T-cell (primary cell): ENCODE measurements around the gene ADAMTS1. TPM values are rescaled to one million over a fixed set of nuclear protein-coding genes. Genes with fewer than 3 reads are reported as not detected.

ENCODE experiments used
- ATAC-seq, 4 experiments: fragments of 200-7000 bp in 3 of 4; fragments of 150-1000 bp in 1 of 4; cut with Tn5 transposase; replicated peaks in 1 of 4; 1 replicate in 3 of 4; 2 replicates in 1 of 4; pipeline ENCODE4 v1.10.0; 2021; ENCODE audit warnings: moderate library complexity in 3 of 4, mild to moderate bottlenecking in 2 of 4, moderate number of reproducible peaks in 1 of 4
- CTCF ChIA-PET, 2 donors: fragments of 300-600 bp; sonication (Branson Sonifier 250); formaldehyde crosslinking; loops; one replicate each; lab custom pipeline; 2022; ENCODE audit warnings: antibody characterized with exemption in 2 of 2; lab: Charles Lee
- POLR2A ChIA-PET, 2 donors: fragments of 300-600 bp; sonication (Branson Sonifier 250); formaldehyde crosslinking; loops; one replicate each; lab custom pipeline; 2022; ENCODE audit warnings: antibody characterized with exemption in 2 of 2; lab: Charles Lee
- DNase-seq, 35 experiments: peaks; one replicate each; pipeline versions ENCODE4 v3.0.0 to v3.0.0-alpha.2; 2013 to 2023
- H3K27ac ChIP-seq: one replicate; pipeline ENCODE4 v1.5.1; 2013; ENCODE audit warnings: low read length
- H3K27me3 ChIP-seq, 2 experiments: replicated peaks in 1 of 2; 1 replicate in 1 of 2; 2 replicates in 1 of 2; pipeline versions ENCODE4 v1.6.1 to v1.7.0; 2013; ENCODE audit warnings: low read length in 1 of 2, mixed read lengths in 1 of 2; ENCODE audit not compliant: control insufficient read depth in 2 of 2, insufficient read depth in 2 of 2; ENCODE audit errors: extremely low read depth in 1 of 2
- H3K36me3 ChIP-seq, 2 donors: 1 replicate in 1 of 2; 2 replicates in 1 of 2; pipeline versions ENCODE4 v1.6.1 to v1.7.0; 2013; ENCODE audit warnings: low read length in 1 of 2; ENCODE audit not compliant: control insufficient read depth in 2 of 2, insufficient read depth in 1 of 2; ENCODE audit errors: extremely low read depth in 1 of 2
- H3K4me1 ChIP-seq, 2 experiments: 1 replicate in 1 of 2; 2 replicates in 1 of 2; pipeline versions ENCODE4 v1.6.1 to v1.7.0; 2013; ENCODE audit warnings: low read length in 2 of 2, mixed read lengths in 1 of 2; ENCODE audit not compliant: insufficient read depth in 2 of 2, control insufficient read depth in 1 of 2; ENCODE audit errors: extremely low read depth in 1 of 2
- H3K4me3 ChIP-seq, 2 donors: 1 replicate in 1 of 2; 2 replicates in 1 of 2; pipeline versions ENCODE4 v1.5.1 to v1.7.0; 2013; ENCODE audit warnings: mild to moderate bottlenecking in 2 of 2, low read length in 1 of 2, moderate library complexity in 1 of 2; ENCODE audit not compliant: control insufficient read depth in 1 of 2; ENCODE audit errors: extremely low read depth in 1 of 2
- H3K9me3 ChIP-seq: 2 replicates; pipeline ENCODE4 v1.7.0; 2013
- H3K27ac Mint-ChIP-seq, 2 donors: one replicate each; pipeline ENCODE4 v1.8.0; 2020 to 2021; ENCODE audit warnings: mild to moderate bottlenecking in 2 of 2, mixed read lengths in 2 of 2
- H3K27me3 Mint-ChIP-seq, 2 donors: one replicate each; pipeline ENCODE4 v1.8.0; 2021 to 2022; ENCODE audit warnings: mixed read lengths in 2 of 2
- H3K36me3 Mint-ChIP-seq: one replicate; pipeline ENCODE4 v1.8.0; 2021; ENCODE audit warnings: mixed read lengths
- H3K4me1 Mint-ChIP-seq, 3 donors: one replicate each; pipeline ENCODE4 v1.8.0; 2020 to 2022; ENCODE audit warnings: mixed read lengths in 3 of 3, mild to moderate bottlenecking in 1 of 3
- H3K4me3 Mint-ChIP-seq, 3 donors: one replicate each; pipeline ENCODE4 v1.8.0; 2020 to 2022; ENCODE audit warnings: mild to moderate bottlenecking in 3 of 3, mixed read lengths in 3 of 3, moderate library complexity in 3 of 3
- H3K9me3 Mint-ChIP-seq, 3 donors: one replicate each; pipeline ENCODE4 v1.8.0; 2020 to 2022; ENCODE audit warnings: mixed read lengths in 3 of 3
- WGBS: methylation state at CpG from one replicate; pipeline ENCODE4 v1.1.5; 2013; ENCODE audit warnings: missing lambda C conversion rate; ENCODE audit not compliant: insufficient coverage; 5-methylcytosine and 5-hydroxymethylcytosine counted together
- total RNA-seq, 35 experiments: library from RNA in 6 of 35; stranded (reverse) in 6 of 35; fragments of 120-200 nt in 1 of 35; gene quantifications; one replicate each; pipeline versions ENCODE4 v1.2.1 to v1.2.4 and lab custom pipeline; 2013 to 2026

The ADAMTS1 gene
- total RNA-seq, 5 donors from 2014 or later (not counting 1 experiment from before 2014, with no cell fraction given) = 0.40 to 1.7 (median 0.72) TPM

- no peaks in the 10 kb centered on the region for H3K36me3 Mint-ChIP-seq
- POLR2A ChIA-PET = interaction anchor here in 1 of 2 donors (0.6 kb wide), 1 partner anchor 274 kb away, joined by 3 read pairs; no protein-coding TSS in a partner anchor
Measured at GRCh38 chr21:26813426-26813998, 31.7 kb downstream of the ADAMTS1 start.

GRCh38 chr21:26812173-26812572, 33.0 kb downstream of the ADAMTS1 start:
- Mint-ChIP-seq H3K4me1 (no peaks in the 10 kb centered on the region), H3K27ac (no peak overlapping the region), H3K27me3 (peaks cover 5 to 18% of the 10 kb centered on the region in 2 donors), H3K4me3 (no peak overlapping the region), H3K9me3 (no peaks in the 10 kb centered on the region), H3K36me3 (no peaks in the 10 kb centered on the region)
- no CpG with 5 or more reads among the region's 1 CpG for WGBS
- ATAC-seq = no peak
- Histone ChIP-seq H3K4me1 (no peaks in the 10 kb centered on the region), H3K9me3 (no peaks in the 10 kb centered on the region), H3K4me3 (no peak overlapping the region), H3K36me3 (no peaks in the 10 kb centered on the region), H3K27me3 (no peaks in the 10 kb centered on the region), H3K27ac (no peak overlapping the region)
- ChIA-PET POLR2A (no interaction called here), CTCF (no interaction called here)
- no peak for DNase-seq

More at GRCh38 chr21:26813426-26813998, 31.7 kb downstream of the ADAMTS1 start:
- ATAC-seq = no peak
- Mint-ChIP-seq H3K27ac (no peak overlapping the region), H3K9me3 (no peaks in the 10 kb centered on the region), H3K27me3 (peaks cover 0 to 11% of the 10 kb centered on the region in 2 donors), H3K4me1 (no peaks in the 10 kb centered on the region), H3K4me3 (no peak overlapping the region)
- DNase-seq = no peak
- Histone ChIP-seq H3K27me3 (no peaks in the 10 kb centered on the region), H3K4me1 (no peaks in the 10 kb centered on the region), H3K36me3 (no peaks in the 10 kb centered on the region), H3K9me3 (no peaks in the 10 kb centered on the region), H3K27ac (no peak overlapping the region), H3K4me3 (no peak overlapping the region)
- CTCF ChIA-PET = no interaction called here
- WGBS = no CpG with 5 or more reads among the region's 8 CpGs

- no peaks in the 10 kb centered on the region for H3K4me1 Mint-ChIP-seq
- Histone ChIP-seq H3K36me3 (no peaks in the 10 kb centered on the region), H3K4me3 (no peak overlapping the region), H3K9me3 (no peaks in the 10 kb centered on the region), H3K27ac (no peak overlapping the region), H3K27me3 (no peaks in the 10 kb centered on the region), H3K4me1 (no peaks in the 10 kb centered on the region)
- no peak for DNase-seq
- no peak overlapping the region for H3K4me3 Mint-ChIP-seq
- peaks cover 5 to 18% of the 10 kb centered on the region in 2 donors for H3K27me3 Mint-ChIP-seq
- no CpG with 5 or more reads among the region's 2 CpGs for WGBS
- H3K27ac Mint-ChIP-seq = no peak overlapping the region
- CTCF ChIA-PET = no interaction called here
- no peak for ATAC-seq
- no peaks in the 10 kb centered on the region for H3K36me3 Mint-ChIP-seq
- POLR2A ChIA-PET = no interaction called here
- H3K9me3 Mint-ChIP-seq = no peaks in the 10 kb centered on the region
Measured at GRCh38 chr21:26811482-26811881, 33.7 kb downstream of the ADAMTS1 start.

GRCh38 chr21:26810676-26811415, 34.4 kb downstream of the ADAMTS1 start:
- Mint-ChIP-seq H3K4me1 (no peaks in the 10 kb centered on the region), H3K27ac (no peak overlapping the region), H3K36me3 (no peaks in the 10 kb centered on the region), H3K27me3 (peaks cover 5 to 18% of the 10 kb centered on the region in 2 donors), H3K9me3 (no peaks in the 10 kb centered on the region), H3K4me3 (no peak overlapping the region)
- no CpG with 5 or more reads among the region's 2 CpGs for WGBS
- ATAC-seq (no peak), DNase-seq (no peak)
- no peaks in the 10 kb centered on the region for H3K9me3 ChIP-seq
- ChIA-PET POLR2A (no interaction called here), CTCF (interaction anchor here in 1 of 2 donors (0.7 kb wide), 1 partner anchor 21 kb away, joined by 3 read pairs; no protein-coding TSS in a partner anchor)
- no peak overlapping the region for H3K4me3 ChIP-seq
- H3K4me1 ChIP-seq = no peaks in the 10 kb centered on the region
- no peaks in the 10 kb centered on the region for H3K27me3 ChIP-seq
- no peaks in the 10 kb centered on the region for H3K36me3 ChIP-seq
- H3K27ac ChIP-seq = no peak overlapping the region

DNA sequence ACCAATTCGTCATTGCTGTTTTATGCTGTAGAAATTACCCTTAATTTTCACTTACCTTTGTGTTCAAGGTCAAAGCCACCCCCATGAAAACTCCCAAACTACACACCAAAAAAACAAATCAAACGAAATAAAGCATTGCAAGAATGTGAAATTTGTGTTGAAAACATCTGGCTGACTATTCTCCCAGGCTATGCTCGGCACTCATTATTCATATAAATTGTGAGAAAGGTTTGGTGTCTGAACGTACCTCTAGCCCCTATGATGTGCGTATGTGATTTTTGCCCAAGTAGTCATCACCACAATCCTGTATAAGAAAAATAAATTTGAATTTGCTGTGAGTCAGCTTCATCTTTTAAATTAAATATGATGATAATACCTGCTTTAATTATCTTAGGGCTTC, 34.9 kb downstream of the ADAMTS1 start:
- DNase-seq (no peak), ATAC-seq (no peak)
- Histone ChIP-seq H3K27ac (no peak overlapping the region), H3K4me1 (no peaks in the 10 kb centered on the region), H3K9me3 (no peaks in the 10 kb centered on the region), H3K36me3 (no peaks in the 10 kb centered on the region), H3K27me3 (no peaks in the 10 kb centered on the region), H3K4me3 (no peak overlapping the region)
- Mint-ChIP-seq H3K4me3 (no peak overlapping the region), H3K36me3 (no peaks in the 10 kb centered on the region), H3K4me1 (no peaks in the 10 kb centered on the region), H3K27me3 (peaks cover 5 to 18% of the 10 kb centered on the region in 2 donors), H3K27ac (no peak overlapping the region), H3K9me3 (no peaks in the 10 kb centered on the region)
- ChIA-PET CTCF (interaction anchor here in 1 of 2 donors (0.7 kb wide), 1 partner anchor 21 kb away, joined by 3 read pairs; no protein-coding TSS in a partner anchor), POLR2A (no interaction called here)
- WGBS = no CpG with 5 or more reads among the region's 5 CpGs

DNA sequence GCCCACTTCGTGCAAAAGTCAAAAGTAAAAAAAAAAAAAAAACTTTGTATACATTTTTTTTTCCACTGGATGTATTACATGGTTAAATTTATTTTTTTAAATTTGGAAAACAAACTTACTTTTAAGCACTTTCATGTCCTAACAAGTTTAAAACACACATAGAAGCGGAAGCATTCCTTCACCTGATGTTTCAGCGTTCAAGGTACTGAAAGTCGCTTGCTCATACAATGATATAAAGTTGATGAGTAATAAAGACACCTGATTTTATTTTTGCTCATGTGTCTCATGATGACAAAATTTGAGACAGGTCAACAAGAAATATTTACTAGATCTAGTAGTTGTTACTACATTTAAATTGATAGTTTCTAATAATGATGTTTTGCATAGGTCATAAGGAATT, 35.5 kb downstream of the ADAMTS1 start:
- POLR2A ChIA-PET = no interaction called here
- DNase-seq (no peak), ATAC-seq (no peak)
- Mint-ChIP-seq H3K9me3 (no peaks in the 10 kb centered on the region), H3K27ac (no peak overlapping the region), H3K36me3 (no peaks in the 10 kb centered on the region), H3K4me1 (no peaks in the 10 kb centered on the region), H3K27me3 (peaks cover 5 to 18% of the 10 kb centered on the region in 2 donors), H3K4me3 (no peak overlapping the region)
- CTCF ChIA-PET = no interaction called here
- Histone ChIP-seq H3K4me1 (no peaks in the 10 kb centered on the region), H3K9me3 (no peaks in the 10 kb centered on the region), H3K36me3 (no peaks in the 10 kb centered on the region), H3K27ac (no peak overlapping the region), H3K27me3 (no peaks in the 10 kb centered on the region), H3K4me3 (no peak overlapping the region)
- WGBS = no CpG with 5 or more reads among the region's 4 CpGs
